SHP77 (cell line): ENCODE data around the gene SAMSN1.
"Not testable (repeated sequence)": the region's sequence is repeated elsewhere in the genome, so short reads cannot be mapped to it uniquely, and the experiment has no call there.

Experiments
- DNase-seq, 2 experiments: peaks; one replicate each; lab custom pipeline; 2025; lab: John Stamatoyannopoulos, UW

SAMSN1 gene

GRCh38 chr21:14566894-14567293, 20.8 kb upstream of the SAMSN1 start:
- DNase-seq = no peak

GRCh38 chr21:14562959-14563358, 16.8 kb upstream of the SAMSN1 start:
- DNase-seq = no peak

- DNase-seq = no peak
Observed at GRCh38 chr21:14560555-14560954, 14.4 kb upstream of the SAMSN1 start.

- no peak for DNase-seq
Observed at GRCh38 chr21:14560139-14560538, 14.0 kb upstream of the SAMSN1 start.

- DNase-seq = no peak
Observed at GRCh38 chr21:14559102-14559501, 13.0 kb upstream of the SAMSN1 start.

- DNase-seq = no peak
Observed at GRCh38 chr21:14557413-14557812, 11.3 kb upstream of the SAMSN1 start.

GRCh38 chr21:14554948-14555347, 8.8 kb upstream of the SAMSN1 start:
- no peak for DNase-seq

- no peak for DNase-seq
Observed at GRCh38 chr21:14553422-14553821, 7.3 kb upstream of the SAMSN1 start.

- no peak for DNase-seq
Observed at GRCh38 chr21:14551741-14552140, 5.6 kb upstream of the SAMSN1 start.

- DNase-seq = no peak
Observed at GRCh38 chr21:14550135-14550534, 4.0 kb upstream of the SAMSN1 start.

- DNase-seq = no peak
Observed at GRCh38 chr21:14548779-14549178, 2.7 kb upstream of the SAMSN1 start.

- no peak for DNase-seq
Observed at GRCh38 chr21:14547834-14548513, 1.9 kb upstream of the SAMSN1 start.

GRCh38 chr21:14546719-14547118, 604 bp upstream of the SAMSN1 start:
- DNase-seq = not testable (repeated sequence)

- no peak for DNase-seq
Observed at GRCh38 chr21:14543983-14544382, 2.1 kb downstream of the SAMSN1 start.

- no peak for DNase-seq
Observed at GRCh38 chr21:14542638-14543037, 3.5 kb downstream of the SAMSN1 start.

GRCh38 chr21:14541841-14542490, 4.1 kb downstream of the SAMSN1 start:
- DNase-seq = no peak

GRCh38 chr21:14538483-14538882, 7.6 kb downstream of the SAMSN1 start:
- DNase-seq = no peak

GRCh38 chr21:14536929-14537328, 9.2 kb downstream of the SAMSN1 start:
- DNase-seq = no peak

GRCh38 chr21:14535702-14536101, 10.4 kb downstream of the SAMSN1 start:
- no peak for DNase-seq

- no peak for DNase-seq
Observed at GRCh38 chr21:14533499-14534428, 12.4 kb downstream of the SAMSN1 start.

GRCh38 chr21:14531757-14532316, 14.3 kb downstream of the SAMSN1 start:
- DNase-seq = no peak

GRCh38 chr21:14530592-14530991, 15.5 kb downstream of the SAMSN1 start:
- DNase-seq = no peak
